Mesodermal cell (in vitro differentiated cells): ENCODE measurements around the gene CSTF2T.
A peak's percentile ranks its signal among the peaks of the same experiment; 100 is the strongest.
"Not testable (repeated sequence)": the region's sequence is repeated elsewhere in the genome, so short reads cannot be mapped to it uniquely, and the experiment has no call there.

ENCODE experiments used
- H3K27ac ChIP-seq: 2 replicates; pipeline ENCODE4 v1.7.0; 2013; ENCODE audit warnings: mild to moderate bottlenecking, low read depth, low read length, moderate library complexity; ENCODE audit not compliant: severe bottlenecking
- H3K36me3 ChIP-seq: 2 replicates; pipeline ENCODE4 v1.7.1; 2013; ENCODE audit warnings: mild to moderate bottlenecking, low read length, moderate library complexity; ENCODE audit not compliant: control insufficient read depth, insufficient read depth
- H3K4me1 ChIP-seq: one replicate; pipeline ENCODE4 v1.7.1; 2013; ENCODE audit warnings: mild to moderate bottlenecking, low read length; ENCODE audit not compliant: insufficient read depth, control insufficient read depth, poor library complexity, severe bottlenecking
- H3K4me3 ChIP-seq: 2 replicates; pipeline ENCODE4 v1.7.0; 2013; ENCODE audit warnings: low read length, control low read depth, mild to moderate bottlenecking; ENCODE audit not compliant: insufficient read depth, poor library complexity, severe bottlenecking; ENCODE audit errors: extremely low read depth
- H3K9me3 ChIP-seq: 2 replicates; pipeline ENCODE4 v1.7.1; 2013; ENCODE audit warnings: mild to moderate bottlenecking, low read length, moderate library complexity; ENCODE audit not compliant: control insufficient read depth
- WGBS, 2 experiments: methylation state at CpG; one replicate each; pipeline ENCODE4 v1.1.5; 2013; ENCODE audit warnings: missing lambda C conversion rate in 2 of 2; ENCODE audit not compliant: insufficient coverage in 2 of 2; 5-methylcytosine and 5-hydroxymethylcytosine counted together

CSTF2T gene

DNA sequence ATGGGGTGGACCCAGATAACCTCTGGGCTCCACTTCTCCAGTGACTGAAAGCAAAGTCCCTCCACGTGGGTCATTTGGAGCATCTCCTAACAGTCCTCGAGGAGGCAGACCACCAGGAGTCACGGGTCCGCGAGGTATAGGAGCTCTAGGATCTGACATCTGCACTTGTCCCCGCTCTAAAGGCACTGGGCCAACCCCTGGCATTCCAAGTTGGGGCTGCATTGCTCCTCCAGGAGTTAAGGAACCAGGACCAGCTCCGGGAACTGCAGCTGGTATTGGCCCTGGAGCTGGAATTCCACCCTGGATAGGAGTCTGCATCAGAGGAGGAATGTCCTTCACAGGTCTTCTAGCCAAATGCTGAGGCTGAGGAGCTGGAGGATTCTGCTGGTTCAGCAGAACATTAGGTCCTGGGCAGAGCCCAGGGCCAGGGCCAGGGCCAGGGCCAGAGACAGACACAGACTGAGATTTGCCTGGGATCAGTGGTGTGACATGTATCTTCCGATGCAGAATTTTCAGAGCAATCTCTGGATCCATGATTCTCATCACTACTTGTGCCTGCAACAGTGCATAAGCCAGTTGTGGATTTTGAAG lies 827 bp downstream of the CSTF2T start:
- peaks cover 15% of the 10 kb centered on the region for H3K36me3 ChIP-seq
- H3K9me3 ChIP-seq: no peaks in the 10 kb centered on the region
- no peak overlapping the region for H3K27ac ChIP-seq
- peak overlapping the region; percentile 69 for H3K4me3 ChIP-seq
- peaks cover 19% of the 10 kb centered on the region for H3K4me1 ChIP-seq
- WGBS, 2 experiments: 93 to 96% methylated on average over 7 to 8 of the region's 8 CpGs

DNA sequence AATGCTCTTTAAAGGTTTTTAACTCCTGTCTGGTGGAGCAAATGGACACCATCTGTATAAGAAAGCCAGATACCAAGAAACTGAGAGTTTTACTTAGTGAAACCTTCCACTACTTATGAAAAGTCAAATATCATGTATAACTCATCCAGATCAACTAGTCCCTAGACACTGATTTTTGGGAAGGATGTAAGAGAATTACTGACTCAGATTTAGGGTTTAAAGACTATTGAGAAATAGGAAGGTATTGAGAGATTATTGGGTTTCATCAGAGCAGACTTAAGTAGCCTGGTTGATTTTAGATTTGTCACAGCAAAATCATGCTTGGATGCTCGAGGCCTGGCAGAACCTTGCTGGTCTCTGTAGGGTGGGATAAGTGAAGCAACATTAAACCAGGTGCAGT lies 3.1 kb downstream of the CSTF2T start:
- Histone ChIP-seq H3K4me1 (peaks cover 19% of the 10 kb centered on the region), H3K36me3 (peaks cover 15% of the 10 kb centered on the region), H3K9me3 (no peaks in the 10 kb centered on the region), H3K4me3 (no peak overlapping the region), H3K27ac (no peak overlapping the region)
- 100% methylated on average over 1 of the region's 1 CpG; no CpG with 5 or more reads in 1 of the 2 experiments for WGBS, 2 experiments

DNA sequence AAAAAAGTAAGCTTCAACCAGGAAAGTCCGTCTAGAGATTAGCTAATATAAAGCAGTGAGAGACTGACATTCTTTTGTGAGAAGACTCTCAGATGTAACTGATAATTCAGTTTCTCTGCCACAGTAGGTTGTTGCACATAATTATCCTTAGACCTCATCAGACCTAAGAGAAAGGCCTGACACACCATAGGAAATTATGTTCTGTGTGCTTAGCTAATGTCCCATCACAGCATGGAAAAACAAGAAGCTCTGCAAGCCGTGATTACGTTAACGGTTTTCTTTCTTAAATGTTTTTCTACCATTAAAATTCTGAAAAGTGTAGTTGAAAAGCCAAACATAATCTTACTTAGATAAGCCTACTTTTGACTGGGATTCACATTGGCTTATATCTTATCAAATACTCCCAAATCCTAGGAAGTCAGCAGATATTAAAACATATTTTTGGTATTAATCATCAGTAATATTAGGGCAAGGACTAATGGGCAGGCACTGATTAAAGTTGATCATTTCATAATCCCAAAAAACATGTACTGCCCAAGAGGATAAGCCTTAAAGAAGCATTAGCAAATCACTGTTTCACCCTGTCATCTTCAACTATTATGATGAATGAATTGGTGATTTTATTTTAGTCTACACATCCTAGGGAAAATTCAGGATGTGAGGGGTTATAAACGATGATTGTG lies 5.2 kb downstream of the CSTF2T start:
- Histone ChIP-seq H3K4me3 (no peak overlapping the region), H3K27ac (no peak overlapping the region), H3K9me3 (no peaks in the 10 kb centered on the region), H3K4me1 (peaks cover 14% of the 10 kb centered on the region), H3K36me3 (peaks cover 15% of the 10 kb centered on the region)
- WGBS, 2 experiments: 89 to 100% methylated on average over 1 to 2 of the region's 5 CpGs

DNA sequence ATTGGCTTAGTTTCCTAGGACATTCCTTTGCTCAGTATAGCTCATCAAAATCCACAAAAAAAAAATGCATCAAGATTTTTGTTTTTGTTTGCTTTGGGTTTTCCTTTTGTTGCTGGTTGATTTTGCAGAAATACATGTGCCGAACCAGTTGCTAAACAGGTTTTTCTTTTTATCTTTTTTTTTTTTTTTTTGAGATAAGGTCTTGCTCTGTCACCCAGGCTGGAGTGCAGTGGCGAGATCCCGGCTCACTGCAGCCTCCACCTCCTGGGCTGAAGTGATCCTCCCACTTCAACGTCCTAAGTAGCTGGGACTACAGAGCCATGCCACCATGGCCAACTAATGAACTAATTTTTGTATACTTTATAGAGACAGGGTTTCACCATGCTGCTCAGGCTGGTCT lies 8.3 kb downstream of the CSTF2T start:
- Histone ChIP-seq H3K36me3 (no peaks in the 10 kb centered on the region), H3K4me1 (no peaks in the 10 kb centered on the region), H3K4me3 (no peak overlapping the region), H3K27ac (no peak overlapping the region), H3K9me3 (no peaks in the 10 kb centered on the region)
- WGBS, 2 experiments: 85 to 100% methylated on average over 2 of the region's 4 CpGs

DNA sequence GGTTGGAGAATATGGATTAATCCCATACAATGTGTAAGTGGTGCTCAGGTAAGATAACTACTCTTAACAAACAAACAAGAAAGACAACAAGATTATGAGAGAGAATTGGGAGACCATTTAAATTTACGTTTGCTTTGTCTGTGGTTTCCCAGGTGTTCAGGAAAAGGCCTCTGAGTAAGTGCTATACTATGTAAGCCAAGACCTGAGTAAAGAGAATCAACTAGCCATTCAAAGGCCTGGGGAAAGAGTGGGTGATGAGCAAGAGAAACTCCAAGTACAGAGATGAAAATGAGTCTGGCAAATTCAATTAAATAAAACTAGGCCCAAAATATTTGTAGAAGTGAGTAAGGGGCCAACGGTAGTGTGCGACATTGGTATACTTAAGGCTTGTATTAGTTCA lies 9.9 kb downstream of the CSTF2T start:
- no peaks in the 10 kb centered on the region for H3K36me3 ChIP-seq
- H3K4me1 ChIP-seq: no peaks in the 10 kb centered on the region
- 100% methylated on average over 1 to 2 of the region's 3 CpGs for WGBS, 2 experiments
- H3K9me3 ChIP-seq: no peaks in the 10 kb centered on the region
- H3K4me3 ChIP-seq: no peak overlapping the region
- no peak overlapping the region for H3K27ac ChIP-seq

DNA sequence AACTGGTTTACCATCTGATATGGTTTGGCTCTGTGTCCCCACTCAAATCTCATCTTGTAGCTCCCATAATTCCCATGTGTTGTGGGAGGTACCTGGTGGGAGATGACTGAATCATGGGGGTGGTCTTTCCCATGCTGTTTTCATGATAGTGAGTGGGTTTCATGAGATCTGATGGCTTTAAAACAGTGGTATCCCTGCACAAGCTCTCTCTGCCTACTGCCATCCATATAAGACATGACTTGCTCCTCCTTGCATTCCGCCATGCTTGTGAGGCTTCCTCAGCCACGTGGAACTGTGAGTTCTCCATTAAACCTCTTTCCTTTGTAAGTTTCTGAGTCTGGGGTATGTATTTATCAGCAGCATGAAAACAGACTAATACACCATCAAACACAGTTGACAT lies 10.6 kb downstream of the CSTF2T start:
- not testable (repeated sequence) for H3K27ac ChIP-seq, H3K4me1 ChIP-seq, H3K36me3 ChIP-seq, H3K9me3 ChIP-seq, H3K4me3 ChIP-seq
- WGBS, 2 experiments: no CpG with 5 or more reads among the region's 2 CpGs

DNA sequence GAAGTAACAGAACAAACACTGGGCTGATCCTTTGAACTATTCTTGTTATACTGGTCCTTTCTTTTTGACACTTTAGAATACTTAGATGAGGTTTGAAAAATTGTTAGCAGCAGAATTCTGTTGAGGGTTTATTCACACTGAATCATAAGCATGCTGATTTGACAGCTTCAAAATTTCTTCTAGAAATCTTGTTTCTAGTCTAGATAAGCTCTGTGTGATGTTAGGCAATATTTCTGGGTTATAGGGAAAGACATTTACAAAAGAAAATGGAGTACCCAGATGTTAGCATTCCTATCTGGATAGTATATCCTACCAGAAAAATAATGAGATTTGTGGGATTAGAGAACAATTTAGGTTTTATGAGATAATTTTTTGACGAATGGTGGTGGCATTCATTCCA lies 12.1 kb downstream of the CSTF2T start:
- H3K36me3 ChIP-seq: no peaks in the 10 kb centered on the region
- H3K27ac ChIP-seq: no peak overlapping the region
- no peaks in the 10 kb centered on the region for H3K4me1 ChIP-seq
- no CpG with 5 or more reads among the region's 1 CpG for WGBS, 2 experiments
- no peaks in the 10 kb centered on the region for H3K9me3 ChIP-seq
- H3K4me3 ChIP-seq: no peak overlapping the region

DNA sequence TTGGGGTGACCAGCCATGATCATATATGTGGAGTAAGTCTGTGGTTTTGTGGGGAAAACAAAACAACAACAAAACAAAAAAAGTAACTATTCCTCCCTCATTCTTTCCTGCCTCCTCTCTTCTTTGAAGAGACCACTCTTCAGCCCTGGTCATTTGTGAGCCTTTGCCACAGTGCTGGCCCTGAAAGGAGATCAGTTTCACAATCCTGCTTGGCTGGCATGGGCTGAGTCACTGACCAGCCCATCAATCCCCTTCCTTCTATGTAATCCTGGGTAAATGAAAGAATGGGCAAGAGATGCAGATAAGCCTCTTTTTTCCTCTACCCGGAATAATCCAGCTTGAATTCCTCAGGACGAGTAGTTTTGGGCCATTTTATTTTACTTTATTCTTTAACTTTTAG lies 13.6 kb downstream of the CSTF2T start:
- Histone ChIP-seq H3K4me3 (no peak overlapping the region), H3K27ac (no peak overlapping the region), H3K36me3 (no peaks in the 10 kb centered on the region), H3K9me3 (no peaks in the 10 kb centered on the region), H3K4me1 (no peaks in the 10 kb centered on the region)
- no CpG with 5 or more reads among the region's 2 CpGs for WGBS, 2 experiments

DNA sequence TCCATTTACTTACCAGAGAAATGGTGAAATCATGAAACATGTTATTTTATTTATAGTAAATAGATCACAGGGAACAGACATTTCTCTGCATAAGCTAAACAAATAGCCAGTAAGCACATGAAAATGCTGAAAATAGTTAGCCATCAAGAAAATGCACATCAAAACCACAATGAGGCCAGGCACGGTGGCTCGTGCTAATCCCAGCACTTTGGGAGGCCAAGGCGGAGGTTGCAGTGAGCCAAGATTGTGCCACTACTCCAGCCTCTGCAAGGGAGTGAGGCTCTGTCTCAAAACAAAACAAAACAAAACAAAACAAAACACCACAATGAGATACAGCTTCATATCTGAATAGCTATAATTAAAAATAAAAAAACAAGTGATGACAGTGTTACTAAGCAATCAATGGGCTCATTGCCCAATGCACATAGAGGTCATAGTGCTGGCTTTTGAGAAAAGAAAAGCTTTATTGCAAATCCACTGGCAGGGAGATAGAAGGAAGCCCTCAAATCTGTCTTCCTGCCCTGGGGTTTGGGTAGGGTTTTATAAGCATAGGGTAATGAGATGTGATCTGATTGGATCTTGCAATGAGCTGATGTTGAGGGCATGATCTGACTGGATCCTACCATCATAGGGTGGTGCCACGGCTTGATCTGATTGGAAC lies 16.2 kb downstream of the CSTF2T start:
- WGBS, 2 experiments: 67 to 82% methylated on average over 1 to 4 of the region's 4 CpGs
- H3K4me3 ChIP-seq: no peak overlapping the region
- no peaks in the 10 kb centered on the region for H3K36me3 ChIP-seq
- no peak overlapping the region for H3K27ac ChIP-seq
- H3K4me1 ChIP-seq: no peaks in the 10 kb centered on the region
- no peaks in the 10 kb centered on the region for H3K9me3 ChIP-seq

DNA sequence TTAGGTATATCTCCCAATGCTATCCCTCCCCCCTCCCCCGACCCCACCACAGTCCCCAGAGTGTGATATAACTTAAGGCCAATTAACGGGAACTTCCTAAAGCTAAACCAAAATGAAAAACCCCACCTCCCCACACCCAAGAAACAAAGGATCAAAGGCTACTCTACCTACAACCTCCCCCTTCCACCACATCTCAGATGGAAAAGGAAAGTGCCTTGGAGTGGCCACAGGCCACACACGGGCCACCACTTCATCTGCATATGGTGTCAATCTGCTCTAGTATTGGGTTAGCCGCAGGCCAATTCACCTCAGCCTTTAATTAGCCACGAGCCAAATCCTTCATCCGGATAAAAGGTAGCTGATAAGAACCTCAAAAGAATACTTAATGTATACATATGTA lies 19.6 kb downstream of the CSTF2T start:
- H3K9me3 ChIP-seq: no peaks in the 10 kb centered on the region
- no peaks in the 10 kb centered on the region for H3K4me1 ChIP-seq
- no peak overlapping the region for H3K27ac ChIP-seq
- no peaks in the 10 kb centered on the region for H3K36me3 ChIP-seq
- H3K4me3 ChIP-seq: no peak overlapping the region
- WGBS, 2 experiments: 40 to 100% methylated on average over 1 of the region's 6 CpGs

DNA sequence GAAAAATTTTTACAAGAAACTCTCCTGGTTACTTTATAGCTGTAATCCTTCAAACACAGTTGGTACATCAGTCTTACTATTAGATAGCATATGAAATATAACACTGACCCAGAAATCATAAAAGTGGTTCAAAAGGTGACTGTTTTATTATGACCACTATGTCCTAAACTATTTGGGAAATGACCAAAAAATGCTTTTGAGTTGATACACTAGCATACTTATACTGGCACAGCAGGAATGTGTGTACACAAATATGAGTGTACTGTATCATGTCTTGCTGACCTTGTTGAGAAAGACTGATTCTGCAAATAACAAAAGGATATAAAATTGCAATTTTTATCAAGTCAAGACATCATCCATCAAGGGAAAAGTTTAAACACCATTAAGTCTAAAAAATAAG lies 24.3 kb downstream of the CSTF2T start:
- Histone ChIP-seq H3K27ac (no peak overlapping the region), H3K36me3 (no peaks in the 10 kb centered on the region), H3K4me3 (no peak overlapping the region), H3K9me3 (peaks cover 4% of the 10 kb centered on the region), H3K4me1 (no peaks in the 10 kb centered on the region)
